Tibial nerve (tissue), 4 donors: ENCODE results near the gene RASGRF1. TPM values are rescaled to one million over a fixed set of nuclear protein-coding genes. Genes with fewer than 3 reads are reported as not detected.

ENCODE experiments used
- DNase-seq, 2 donors: peaks; one replicate each; pipeline ENCODE4 v3.0.0-alpha.2; 2019; ENCODE audit warnings: low spot score in 2 of 2
- H3K27ac ChIP-seq, 4 donors: fragments of 200-600 bp; sonication (generic) in 3 of 4; one replicate each; pipeline ENCODE4 v1.5.1; 2017 to 2019; ENCODE audit warnings: mild to moderate bottlenecking in 1 of 4
- H3K27me3 ChIP-seq, 2 donors: fragments of 200-600 bp; sonication (generic) in 1 of 2; one replicate each; pipeline versions ENCODE4 v1.5.1 to v1.6.0; 2017 to 2019
- H3K36me3 ChIP-seq, 3 donors: fragments of 200-600 bp; sonication (generic); one replicate each; pipeline ENCODE4 v1.5.1; 2018 to 2019
- H3K4me1 ChIP-seq, 4 donors: fragments of 200-600 bp; sonication (generic) in 3 of 4; one replicate each; pipeline ENCODE4 v1.5.1; 2017 to 2019
- H3K4me3 ChIP-seq, 4 donors: fragments of 200-600 bp; sonication (generic) in 3 of 4; one replicate each; pipeline ENCODE4 v1.5.1; 2017 to 2019; ENCODE audit warnings: mild to moderate bottlenecking in 1 of 4, moderate library complexity in 1 of 4
- H3K9me3 ChIP-seq, 4 donors: fragments of 200-600 bp; sonication (generic) in 3 of 4; one replicate each; pipeline ENCODE4 v1.5.1; 2017 to 2019
- EP300 ChIP-seq, 2 donors: sonication (generic); formaldehyde crosslinking; IDR thresholded peaks; one replicate each; pipeline ENCODE4 v1.6.1; 2017; ENCODE audit warnings: antibody characterized with exemption in 2 of 2, mild to moderate bottlenecking in 1 of 2
- POLR2A ChIP-seq, 2 donors: fragments of 450-650 bp; IDR thresholded peaks; one replicate each; pipeline ENCODE4 v1.6.1; 2017; ENCODE audit warnings: antibody characterized with exemption in 2 of 2, mild to moderate bottlenecking in 2 of 2, moderate library complexity in 2 of 2
- WGBS, 2 donors: methylation state at CpG; one replicate each; pipeline ENCODE4 v1.1.5; 2018; 5-methylcytosine and 5-hydroxymethylcytosine counted together
- total RNA-seq, 4 donors: library from RNA; depleted of rRNA; stranded (reverse); fragments of >200 nt; gene quantifications; one replicate each; pipeline ENCODE4 v1.1.0, GENCODE V29; 2016
- TF ChIP-seq, protein P1 (sequence below), 5 experiments: fragments of 200-600 bp in 3 of 5; fragments of 450-650 bp in 2 of 5; sonication (generic) in 3 of 5; IDR thresholded peaks; one replicate each; pipeline ENCODE4 v1.5.1; 2016 to 2019; ENCODE audit warnings: antibody characterized with exemption in 5 of 5, mild to moderate bottlenecking in 3 of 5, moderate library complexity in 2 of 5

The RASGRF1 gene
- total RNA-seq, 4 donors from 2014 or later = 0.30 to 0.98 (median 0.65) TPM

- H3K4me1 ChIP-seq = no peaks in the 10 kb centered on the region
- DNase-seq = no peak
- H3K27me3 ChIP-seq = no peaks in the 10 kb centered on the region
- H3K36me3 ChIP-seq = no peaks in the 10 kb centered on the region
- H3K27ac ChIP-seq = no peak overlapping the region
- WGBS, 2 donors = 51 to 67% methylated on average over 4 of the region's 4 CpGs
- H3K4me3 ChIP-seq = no peak overlapping the region
- H3K9me3 ChIP-seq = peaks cover 0 to 35% (median 0%) of the 10 kb centered on the region in 4 donors
- no peak for TF ChIP-seq POLR2A (IDR thresholded peaks at IDR 0.05)
- TF ChIP-seq, protein P1, sequence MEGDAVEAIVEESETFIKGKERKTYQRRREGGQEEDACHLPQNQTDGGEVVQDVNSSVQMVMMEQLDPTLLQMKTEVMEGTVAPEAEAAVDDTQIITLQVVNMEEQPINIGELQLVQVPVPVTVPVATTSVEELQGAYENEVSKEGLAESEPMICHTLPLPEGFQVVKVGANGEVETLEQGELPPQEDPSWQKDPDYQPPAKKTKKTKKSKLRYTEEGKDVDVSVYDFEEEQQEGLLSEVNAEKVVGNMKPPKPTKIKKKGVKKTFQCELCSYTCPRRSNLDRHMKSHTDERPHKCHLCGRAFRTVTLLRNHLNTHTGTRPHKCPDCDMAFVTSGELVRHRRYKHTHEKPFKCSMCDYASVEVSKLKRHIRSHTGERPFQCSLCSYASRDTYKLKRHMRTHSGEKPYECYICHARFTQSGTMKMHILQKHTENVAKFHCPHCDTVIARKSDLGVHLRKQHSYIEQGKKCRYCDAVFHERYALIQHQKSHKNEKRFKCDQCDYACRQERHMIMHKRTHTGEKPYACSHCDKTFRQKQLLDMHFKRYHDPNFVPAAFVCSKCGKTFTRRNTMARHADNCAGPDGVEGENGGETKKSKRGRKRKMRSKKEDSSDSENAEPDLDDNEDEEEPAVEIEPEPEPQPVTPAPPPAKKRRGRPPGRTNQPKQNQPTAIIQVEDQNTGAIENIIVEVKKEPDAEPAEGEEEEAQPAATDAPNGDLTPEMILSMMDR (IDR thresholded peaks at IDR 0.05) = no peak
Measured at GRCh38 chr15:79130535-79131130, 40.1 kb upstream of the RASGRF1 start.

GRCh38 chr15:79129235-79129634 is 38.7 kb upstream of the RASGRF1 start:
- TF ChIP-seq POLR2A (IDR thresholded peaks at IDR 0.05) (no peak), EP300 (IDR thresholded peaks at IDR 0.05) (no peak)
- TF ChIP-seq, protein P1 (IDR thresholded peaks at IDR 0.05) = no peak
- H3K36me3 ChIP-seq = no peaks in the 10 kb centered on the region
- 85 to 89% methylated on average over 3 of the region's 3 CpGs for WGBS, 2 donors

DNA sequence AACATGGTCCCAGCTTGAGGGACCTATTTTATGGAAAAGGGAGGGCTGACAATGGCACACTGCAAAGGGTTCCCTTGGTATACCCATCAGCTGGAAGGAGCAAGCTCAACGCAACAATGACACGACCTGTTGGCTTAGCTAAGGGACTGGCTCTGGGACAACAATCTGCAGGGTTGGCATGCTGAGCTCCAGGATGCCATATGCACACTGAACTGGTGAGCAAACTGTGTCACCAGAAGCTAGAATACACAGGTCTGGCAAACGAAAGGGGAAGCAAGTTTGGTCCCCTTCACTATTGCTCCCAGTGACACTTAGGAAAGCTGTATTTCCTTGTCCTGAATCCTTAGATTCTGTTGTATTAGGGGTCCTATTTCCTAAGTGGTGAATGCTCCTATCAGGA is 38.0 kb upstream of the RASGRF1 start:
- Histone ChIP-seq H3K9me3 (peaks cover 0 to 32% (median 0%) of the 10 kb centered on the region in 4 donors), H3K4me1 (no peaks in the 10 kb centered on the region), H3K27ac (no peak overlapping the region), H3K36me3 (no peaks in the 10 kb centered on the region), H3K4me3 (no peak overlapping the region), H3K27me3 (no peaks in the 10 kb centered on the region)
- TF ChIP-seq, protein P1 (IDR thresholded peaks at IDR 0.05) = no peak
- no peak for TF ChIP-seq EP300 (IDR thresholded peaks at IDR 0.05)
- TF ChIP-seq POLR2A (IDR thresholded peaks at IDR 0.05) = no peak
- 75 to 89% methylated on average over 3 of the region's 3 CpGs for WGBS, 2 donors
- no peak for DNase-seq

More at GRCh38 chr15:79129235-79129634, 38.7 kb upstream of the RASGRF1 start:
- H3K27me3 ChIP-seq = no peaks in the 10 kb centered on the region
- no peaks in the 10 kb centered on the region for H3K4me1 ChIP-seq
- DNase-seq = no peak
- H3K4me3 ChIP-seq = no peak overlapping the region
- H3K9me3 ChIP-seq = peaks cover 0 to 35% (median 0%) of the 10 kb centered on the region in 4 donors
- no peak overlapping the region for H3K27ac ChIP-seq

DNA sequence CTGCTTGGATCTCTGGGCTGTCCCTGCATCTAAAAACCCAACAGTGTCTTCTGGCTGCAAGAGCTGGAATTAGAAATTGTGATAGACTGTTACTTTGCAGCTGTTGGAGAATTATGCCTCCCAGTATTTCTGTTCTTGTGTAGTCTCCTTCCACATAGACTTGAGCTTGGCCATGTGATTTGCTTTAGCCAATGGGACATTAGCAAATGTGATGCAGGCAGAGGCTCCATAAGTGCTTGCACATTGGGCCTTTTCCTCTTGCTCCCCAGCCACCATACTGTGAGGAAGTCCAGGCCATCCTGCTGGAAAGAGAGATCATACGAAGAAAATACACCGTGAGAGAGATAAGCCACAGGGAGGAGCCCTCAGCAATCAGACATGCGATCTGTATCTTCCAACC is 33.8 kb upstream of the RASGRF1 start:
- 46 to 50% methylated on average over 3 of the region's 3 CpGs for WGBS, 2 donors
- Histone ChIP-seq H3K36me3 (no peaks in the 10 kb centered on the region), H3K4me3 (no peak overlapping the region), H3K9me3 (peaks cover 0 to 4% (median 0%) of the 10 kb centered on the region in 4 donors), H3K27me3 (no peaks in the 10 kb centered on the region), H3K27ac (no peak overlapping the region), H3K4me1 (no peaks in the 10 kb centered on the region)
- TF ChIP-seq POLR2A (IDR thresholded peaks at IDR 0.05) (no peak), EP300 (IDR thresholded peaks at IDR 0.05) (no peak)
- TF ChIP-seq, protein P1 (IDR thresholded peaks at IDR 0.05) = no peak
- DNase-seq = no peak

DNA sequence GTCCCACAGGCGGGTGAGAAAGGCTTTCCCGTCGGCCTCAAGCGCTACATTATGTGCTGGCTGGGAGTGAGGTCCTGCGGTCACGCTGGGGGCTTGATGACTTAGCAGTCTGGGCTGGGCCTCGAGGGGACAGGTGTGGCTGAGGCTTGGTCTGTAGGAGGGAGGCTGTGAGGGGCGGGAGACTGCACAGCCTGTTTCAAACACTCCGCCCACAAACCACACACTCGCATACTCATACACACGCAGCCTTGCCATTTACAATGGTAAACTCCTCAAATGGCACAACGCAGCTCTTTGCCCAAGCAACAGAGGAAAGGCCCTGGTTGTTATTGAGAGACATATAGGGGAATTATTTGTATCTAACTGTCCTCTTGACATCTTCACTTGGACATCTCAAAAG is 32.4 kb upstream of the RASGRF1 start:
- H3K4me3 ChIP-seq = no peak overlapping the region
- no peaks in the 10 kb centered on the region for H3K27me3 ChIP-seq
- no peaks in the 10 kb centered on the region for H3K9me3 ChIP-seq
- TF ChIP-seq, protein P1 (IDR thresholded peaks at IDR 0.05) = no peak
- TF ChIP-seq EP300 (IDR thresholded peaks at IDR 0.05) (no peak), POLR2A (IDR thresholded peaks at IDR 0.05) (no peak)
- 72 to 75% methylated on average over 12 of the region's 12 CpGs for WGBS, 2 donors
- no peak overlapping the region for H3K27ac ChIP-seq
- no peaks in the 10 kb centered on the region for H3K36me3 ChIP-seq
- no peaks in the 10 kb centered on the region for H3K4me1 ChIP-seq
- DNase-seq = no peak
